OCI-LY1 (cell line): ENCODE measurements around the gene FBXO10.

Experiments used
- CTCF ChIP-seq: fragments of 200-600 bp; sonication (generic), shearing (Covaris generic); IDR thresholded peaks from 2 replicates; pipeline ENCODE4 v1.5.1; 2017; ENCODE audit warnings: mild to moderate bottlenecking, antibody characterized with exemption, low read length, moderate library complexity, mixed read lengths
- EZH2 ChIP-seq: fragments of 200-600 bp; sonication (generic), shearing (Covaris generic); IDR thresholded peaks from 2 replicates; pipeline ENCODE4 v1.8.0; 2017; ENCODE audit warnings: borderline replicate concordance, mixed run types, mild to moderate bottlenecking, antibody characterized with exemption, low read length, moderate library complexity, mixed read lengths

GRCh38 chr9:37619806-37620205 is 43.6 kb upstream of the FBXO10 start:
- no peak for TF ChIP-seq CTCF
- no peak for TF ChIP-seq EZH2
